Parathyroid adenoma (tissue), 2 donors: ENCODE measurements around the gene IBA57.

Experiments used
- H2AFZ ChIP-seq: fragments of 300-600 bp; sonication (generic); one replicate; pipeline ENCODE4 v1.7.0; 2017; ENCODE audit warnings: antibody characterized with exemption, mild to moderate bottlenecking
- H3K27ac ChIP-seq: fragments of 300-600 bp; sonication (generic); one replicate; pipeline ENCODE4 v1.7.0; 2017
- H3K27me3 ChIP-seq: fragments of 300-600 bp; sonication (generic); one replicate; pipeline ENCODE4 v1.7.0; 2017; ENCODE audit warnings: low read length; ENCODE audit not compliant: control insufficient read depth, insufficient read depth
- H3K36me3 ChIP-seq: fragments of 300-600 bp; sonication (generic); one replicate; pipeline ENCODE4 v1.7.0; 2017; ENCODE audit warnings: low read length; ENCODE audit not compliant: control insufficient read depth, insufficient read depth
- H3K4me1 ChIP-seq: fragments of 300-600 bp; sonication (generic); one replicate; pipeline ENCODE4 v1.7.0; 2017; ENCODE audit warnings: control low read depth
- H3K4me2 ChIP-seq: fragments of 300-600 bp; sonication (generic); one replicate; pipeline ENCODE4 v1.7.0; 2017; ENCODE audit warnings: low read length
- H3K4me3 ChIP-seq: fragments of 300-600 bp; sonication (generic); one replicate; pipeline ENCODE4 v1.7.0; 2017; ENCODE audit warnings: low read depth, low read length
- H3K79me2 ChIP-seq: fragments of 300-600 bp; sonication (generic); one replicate; pipeline ENCODE4 v1.7.0; 2017; ENCODE audit warnings: control low read depth
- H3K9ac ChIP-seq: fragments of 300-600 bp; sonication (generic); one replicate; pipeline ENCODE4 v1.7.0; 2017; ENCODE audit warnings: mild to moderate bottlenecking
- H3K9me3 ChIP-seq: fragments of 300-600 bp; sonication (generic); one replicate; pipeline ENCODE4 v1.7.0; 2017; ENCODE audit warnings: low read length; ENCODE audit not compliant: control insufficient read depth
- CTCF ChIP-seq: fragments of 300-600 bp; sonication (generic); IDR thresholded peaks from one replicate; pipeline ENCODE4 v1.7.0; 2017; ENCODE audit warnings: antibody characterized with exemption, mild to moderate bottlenecking
- donor health status: primary hyperparathyroidism.

IBA57 gene

GRCh38 chr1:228228601-228229074 lies 63.0 kb downstream of the IBA57 start:
- Histone ChIP-seq H3K9me3 (no peaks in the 10 kb centered on the region), H3K9ac (no peak overlapping the region), H3K4me3 (no peak overlapping the region), H3K36me3 (no peaks in the 10 kb centered on the region), H3K4me1 (no peaks in the 10 kb centered on the region), H3K27me3 (no peaks in the 10 kb centered on the region), H3K4me2 (no peak overlapping the region), H3K79me2 (no peaks in the 10 kb centered on the region), H3K27ac (no peak overlapping the region), H2AFZ (no peak overlapping the region)
- no peak for TF ChIP-seq CTCF

- TF ChIP-seq CTCF, result no peak
- H3K27ac ChIP-seq, result no peak overlapping the region
- H3K79me2 ChIP-seq, result no peaks in the 10 kb centered on the region
- no peaks in the 10 kb centered on the region for H3K27me3 ChIP-seq
- H3K4me3 ChIP-seq, result no peak overlapping the region
- no peaks in the 10 kb centered on the region for H3K36me3 ChIP-seq
- no peak overlapping the region for H2AFZ ChIP-seq
- no peak overlapping the region for H3K4me2 ChIP-seq
- no peaks in the 10 kb centered on the region for H3K9me3 ChIP-seq
- no peaks in the 10 kb centered on the region for H3K4me1 ChIP-seq
- no peak overlapping the region for H3K9ac ChIP-seq
Measured at GRCh38 chr1:228231189-228231588, 65.6 kb downstream of the IBA57 start.
